OCI-LY1 (cell line): ENCODE data around the gene SMAD3.

Experiments
- EZH2 ChIP-seq: fragments of 200-600 bp; sonication (generic), shearing (Covaris generic); IDR thresholded peaks from 2 replicates; pipeline ENCODE4 v1.8.0; 2017; ENCODE audit warnings: borderline replicate concordance, mixed run types, mild to moderate bottlenecking, antibody characterized with exemption, low read length, moderate library complexity, mixed read lengths
- TF ChIP-seq, protein P1 (sequence below): fragments of 200-600 bp; sonication (generic), shearing (Covaris generic); IDR thresholded peaks from 2 replicates; pipeline ENCODE4 v1.5.1; 2017; ENCODE audit warnings: mild to moderate bottlenecking, antibody characterized with exemption, low read length, moderate library complexity, mixed read lengths

GRCh38 chr15:67207555-67208207 is 142.3 kb downstream of the SMAD3 start:
- TF ChIP-seq, protein P1, sequence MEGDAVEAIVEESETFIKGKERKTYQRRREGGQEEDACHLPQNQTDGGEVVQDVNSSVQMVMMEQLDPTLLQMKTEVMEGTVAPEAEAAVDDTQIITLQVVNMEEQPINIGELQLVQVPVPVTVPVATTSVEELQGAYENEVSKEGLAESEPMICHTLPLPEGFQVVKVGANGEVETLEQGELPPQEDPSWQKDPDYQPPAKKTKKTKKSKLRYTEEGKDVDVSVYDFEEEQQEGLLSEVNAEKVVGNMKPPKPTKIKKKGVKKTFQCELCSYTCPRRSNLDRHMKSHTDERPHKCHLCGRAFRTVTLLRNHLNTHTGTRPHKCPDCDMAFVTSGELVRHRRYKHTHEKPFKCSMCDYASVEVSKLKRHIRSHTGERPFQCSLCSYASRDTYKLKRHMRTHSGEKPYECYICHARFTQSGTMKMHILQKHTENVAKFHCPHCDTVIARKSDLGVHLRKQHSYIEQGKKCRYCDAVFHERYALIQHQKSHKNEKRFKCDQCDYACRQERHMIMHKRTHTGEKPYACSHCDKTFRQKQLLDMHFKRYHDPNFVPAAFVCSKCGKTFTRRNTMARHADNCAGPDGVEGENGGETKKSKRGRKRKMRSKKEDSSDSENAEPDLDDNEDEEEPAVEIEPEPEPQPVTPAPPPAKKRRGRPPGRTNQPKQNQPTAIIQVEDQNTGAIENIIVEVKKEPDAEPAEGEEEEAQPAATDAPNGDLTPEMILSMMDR: no peak
- no peak for TF ChIP-seq EZH2
